ENCODE results near the gene CAVIN2.

CAVIN2 gene

GRCh38 chr2:191846515-191847476 is at the start of gene CAVIN2:
Gene CAVIN2, minus strand, starts transcription at chr2:191847088. Its CDS starts 163 bp downstream, at chr2:191846925.
- no peak for DNase-seq
- no peak for ATAC-seq

- ATAC-seq (no peak), DNase-seq (no peak)
These were observed 48.9 kb upstream of the CAVIN2 start for GRCh38 chr2:191895743-191896142.

- ATAC-seq (no peak), DNase-seq (no peak)
These were observed 48.3 kb upstream of the CAVIN2 start for GRCh38 chr2:191895195-191895594.

GRCh38 chr2:191894681-191895147 is 47.8 kb upstream of the CAVIN2 start:
- ATAC-seq: no peak
- DNase-seq: no peak

GRCh38 chr2:191892391-191892790 is 45.5 kb upstream of the CAVIN2 start:
- ATAC-seq (no peak), DNase-seq (no peak)

- ATAC-seq (no peak), DNase-seq (no peak)
These were observed 44.8 kb upstream of the CAVIN2 start for GRCh38 chr2:191891656-191892055.

GRCh38 chr2:191889931-191890330 is 43.0 kb upstream of the CAVIN2 start:
- DNase-seq: no peak
- no peak for ATAC-seq

GRCh38 chr2:191888400-191889166 is 41.7 kb upstream of the CAVIN2 start:
- no peak for DNase-seq
- no peak for ATAC-seq

- no peak for DNase-seq
These were observed 38.8 kb upstream of the CAVIN2 start for GRCh38 chr2:191885650-191886049.

GRCh38 chr2:191885098-191885497 is 38.2 kb upstream of the CAVIN2 start:
- ATAC-seq (no peak), DNase-seq (no peak)

More at GRCh38 chr2:191885650-191886049, 38.8 kb upstream of the CAVIN2 start:
- no peak for ATAC-seq

GRCh38 chr2:191881982-191882816 is 35.3 kb upstream of the CAVIN2 start:
- DNase-seq (no peak), ATAC-seq (no peak)

GRCh38 chr2:191878548-191879279 is 31.8 kb upstream of the CAVIN2 start:
- ATAC-seq: no peak
- no peak for DNase-seq

- ATAC-seq (no peak), DNase-seq (no peak)
These were observed 31.0 kb upstream of the CAVIN2 start for GRCh38 chr2:191877875-191878274.

GRCh38 chr2:191875859-191876258 is 29.0 kb upstream of the CAVIN2 start:
- no peak for ATAC-seq
- no peak for DNase-seq

GRCh38 chr2:191870744-191871143 is 23.9 kb upstream of the CAVIN2 start:
- no peak for ATAC-seq
- no peak for DNase-seq

GRCh38 chr2:191869781-191870180 is 22.9 kb upstream of the CAVIN2 start:
- ATAC-seq: no peak
- DNase-seq: no peak

- ATAC-seq (no peak), DNase-seq (no peak)
These were observed 22.3 kb upstream of the CAVIN2 start for GRCh38 chr2:191869178-191869577.

- DNase-seq: no peak
- no peak for ATAC-seq
These were observed 20.6 kb upstream of the CAVIN2 start for GRCh38 chr2:191867507-191867847.

GRCh38 chr2:191866675-191867506 is 20.0 kb upstream of the CAVIN2 start:
- DNase-seq (no peak), ATAC-seq (no peak)

- ATAC-seq (no peak), DNase-seq (no peak)
These were observed 19.3 kb upstream of the CAVIN2 start for GRCh38 chr2:191866195-191866594.

Measured in stimulated activated naive CD8-positive, alpha-beta T cell treated with anti-CD3 and anti-CD28 coated beads, Interleukin-15, Interleukin-2, amounts not matched to agents 100 U/mL and 50 U/mL, for 24 hours (primary cell).